GM18498 (cell line): Measurements from ENCODE around the gene CSNK1A1L.
"Not testable (repeated sequence)": the region's sequence is repeated elsewhere in the genome, so short reads cannot be mapped to it uniquely, and the experiment has no call there.

Source experiments
- ATAC-seq: cut with Tn5 transposase; IDR thresholded peaks from one replicate; pipeline ENCODE4 v1.9.1; 2021; ENCODE audit warnings: mild to moderate bottlenecking, moderate library complexity; ENCODE audit not compliant: unreplicated experiment

Gene CSNK1A1L

DNA sequence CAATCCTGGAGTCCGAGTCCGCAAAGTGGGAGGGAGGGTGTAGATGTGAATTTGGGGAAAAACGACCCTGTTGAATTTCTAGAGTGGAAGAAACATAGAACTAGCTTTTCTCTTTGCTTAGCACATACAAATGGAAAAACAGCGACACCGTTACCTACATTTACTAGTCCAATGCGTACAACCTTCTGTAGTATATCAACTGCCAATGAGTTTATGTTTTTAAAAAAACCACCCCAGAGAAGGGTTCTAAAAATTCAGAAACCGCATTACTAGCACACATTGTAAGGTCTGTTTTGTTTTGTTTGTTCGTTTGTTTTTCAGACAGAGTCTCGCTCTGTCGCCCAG lies 45.6 kb downstream of the CSNK1A1L start:
- ATAC-seq: peak; percentile 30

DNA sequence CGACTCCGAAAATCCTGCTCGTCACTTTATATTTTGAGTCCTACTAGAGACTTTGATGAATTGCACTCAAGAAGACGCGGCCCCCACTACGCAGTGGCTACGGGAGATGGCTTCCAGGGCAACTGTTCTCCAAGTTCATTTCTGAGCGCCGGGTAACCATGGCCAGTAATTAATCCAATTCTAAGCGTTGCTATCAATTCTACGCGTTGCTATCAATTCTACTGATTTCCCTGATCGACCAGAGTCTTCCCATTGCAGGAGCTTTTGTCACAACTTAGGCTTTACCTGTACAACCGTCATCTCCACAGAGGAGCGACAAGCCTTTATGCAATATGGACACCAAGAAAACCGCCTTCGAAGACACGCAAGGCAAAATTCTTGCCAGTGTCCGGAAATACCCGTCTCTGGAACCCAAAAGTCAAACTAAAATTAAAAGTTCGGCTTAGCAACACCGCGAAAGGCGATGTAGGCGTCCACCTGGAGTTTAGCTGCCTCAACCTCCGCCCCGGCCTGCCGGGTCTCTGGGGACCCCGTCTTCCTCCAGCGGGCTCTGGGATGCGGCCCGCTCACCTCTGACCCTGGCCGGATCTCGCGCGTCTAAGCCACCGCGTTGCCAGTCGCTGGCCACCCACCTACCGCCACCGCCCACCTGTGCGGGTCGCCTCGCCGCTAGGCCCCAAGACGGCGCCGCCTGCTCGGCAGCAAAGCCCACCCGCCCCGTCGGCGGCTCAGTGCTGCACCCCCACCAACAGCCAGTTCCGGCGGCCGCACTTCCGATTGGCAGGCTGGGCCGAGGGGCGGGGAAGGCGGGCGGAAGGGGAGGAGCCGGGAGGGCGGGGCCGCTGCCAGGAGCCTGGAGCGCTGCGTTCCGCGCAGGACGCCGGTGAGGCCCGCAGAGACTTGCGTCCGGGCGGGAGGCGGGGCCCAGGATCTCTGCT lies 46.3 kb downstream of the CSNK1A1L start, which contains the start of gene SUPT20H:
SUPT20H (minus strand) TSS at position 779 of the 938 bp plus-strand sequence. CDS start 8,198 bp downstream, outside the sequence.
- peak; percentile 99 for ATAC-seq

DNA sequence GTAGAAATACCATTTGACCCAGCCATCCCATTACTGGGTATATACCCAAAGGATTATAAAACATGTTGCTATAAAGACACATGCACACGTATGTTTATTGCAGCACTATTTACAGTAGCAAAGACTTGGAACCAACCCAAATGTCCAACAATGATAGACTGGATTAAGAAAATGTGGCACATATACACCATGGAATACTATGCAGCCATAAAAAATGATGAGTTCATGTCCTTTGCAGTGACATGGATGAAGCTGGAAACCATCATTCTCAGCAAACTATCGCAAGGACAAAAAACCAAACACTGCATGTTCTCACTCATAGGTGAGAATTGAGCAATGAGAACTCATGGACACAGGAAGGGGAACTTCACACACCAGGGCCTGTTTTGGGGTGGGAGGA lies 49.2 kb downstream of the CSNK1A1L start:
- not testable (repeated sequence) for ATAC-seq
